ENCODE measurements around the gene QARS1.

Gene QARS1

DNA sequence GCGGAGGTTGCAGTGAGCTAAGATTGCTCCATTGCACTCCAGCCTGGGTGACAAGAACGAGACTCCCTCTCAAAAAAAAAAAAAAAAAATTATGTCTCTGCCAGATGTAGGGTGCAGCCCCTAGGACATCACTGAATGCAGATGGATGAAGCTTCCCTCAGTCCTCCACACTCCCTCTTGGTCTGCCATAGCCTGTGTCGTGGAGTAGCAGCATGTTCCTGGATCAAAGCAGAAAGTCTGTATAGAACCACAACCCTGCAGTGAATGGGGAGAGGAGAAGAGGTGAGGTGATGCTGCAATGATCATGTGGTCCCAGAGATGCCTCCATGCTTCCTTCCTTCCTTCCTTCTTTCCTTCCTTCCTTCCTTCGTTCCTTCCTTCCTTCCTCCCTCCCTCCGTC lies 43.6 kb upstream of the QARS1 start:
- Histone ChIP-seq H3F3A (ENCODE audit: control insufficient read depth, insufficient read depth) (no peaks in the 10 kb centered on the region), H4K20me1 (ENCODE audit: control insufficient read depth, insufficient read depth, low read depth, low read length) (no peaks in the 10 kb centered on the region), H3K27ac (ENCODE audit: low read depth, low read length) (no peak overlapping the region), H3K9me2 (replicated peaks; ENCODE audit: control insufficient read depth, low read length) (no peaks in the 10 kb centered on the region), H3K9me3 (ENCODE audit: control insufficient read depth, insufficient read depth, low read length) (no peaks in the 10 kb centered on the region; the same call in 1 of the 2 replicates), H3K36me3 (ENCODE audit: control insufficient read depth, low read length) (no peaks in the 10 kb centered on the region), H3K4me2 (ENCODE audit: low read length) (no peak overlapping the region), H3K4me1 (ENCODE audit: control insufficient read depth, low read length) (no peaks in the 10 kb centered on the region), H3K4me3 (ENCODE audit: low read length) (no peak overlapping the region), H3K79me2 (ENCODE audit: control insufficient read depth, low read length) (no peaks in the 10 kb centered on the region), H3K27me3 (ENCODE audit: control insufficient read depth, low read length) (no peaks in the 10 kb centered on the region)
- TF ChIP-seq, protein P1, sequence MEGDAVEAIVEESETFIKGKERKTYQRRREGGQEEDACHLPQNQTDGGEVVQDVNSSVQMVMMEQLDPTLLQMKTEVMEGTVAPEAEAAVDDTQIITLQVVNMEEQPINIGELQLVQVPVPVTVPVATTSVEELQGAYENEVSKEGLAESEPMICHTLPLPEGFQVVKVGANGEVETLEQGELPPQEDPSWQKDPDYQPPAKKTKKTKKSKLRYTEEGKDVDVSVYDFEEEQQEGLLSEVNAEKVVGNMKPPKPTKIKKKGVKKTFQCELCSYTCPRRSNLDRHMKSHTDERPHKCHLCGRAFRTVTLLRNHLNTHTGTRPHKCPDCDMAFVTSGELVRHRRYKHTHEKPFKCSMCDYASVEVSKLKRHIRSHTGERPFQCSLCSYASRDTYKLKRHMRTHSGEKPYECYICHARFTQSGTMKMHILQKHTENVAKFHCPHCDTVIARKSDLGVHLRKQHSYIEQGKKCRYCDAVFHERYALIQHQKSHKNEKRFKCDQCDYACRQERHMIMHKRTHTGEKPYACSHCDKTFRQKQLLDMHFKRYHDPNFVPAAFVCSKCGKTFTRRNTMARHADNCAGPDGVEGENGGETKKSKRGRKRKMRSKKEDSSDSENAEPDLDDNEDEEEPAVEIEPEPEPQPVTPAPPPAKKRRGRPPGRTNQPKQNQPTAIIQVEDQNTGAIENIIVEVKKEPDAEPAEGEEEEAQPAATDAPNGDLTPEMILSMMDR (IDR thresholded peaks at IDR 0.05; ENCODE audit: low read depth, low read length, poor library complexity, severe bottlenecking) = no peak
- TF ChIP-seq EZH2phosphoT487 (IDR thresholded peaks at IDR 0.05; ENCODE audit: borderline replicate concordance, low read length) = no peak

DNA sequence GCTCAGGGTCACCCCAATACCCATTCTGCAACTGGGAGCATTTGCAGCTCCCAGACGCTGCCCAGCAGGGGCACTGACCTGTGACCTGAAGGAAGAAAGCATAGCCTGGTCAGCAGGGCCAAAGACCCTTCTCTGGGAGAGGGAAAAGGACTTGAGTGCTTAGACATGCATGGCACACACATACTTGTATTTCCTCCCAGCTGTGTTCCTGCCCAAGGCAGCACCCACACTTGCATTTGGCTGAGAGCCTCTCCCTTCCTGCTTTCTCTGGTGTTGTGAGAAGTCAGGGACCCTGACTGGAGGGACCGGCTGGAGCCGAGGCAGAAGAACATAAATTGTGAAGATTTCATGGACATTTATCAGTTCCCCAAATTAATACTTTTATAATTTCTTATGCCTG lies 35.5 kb upstream of the QARS1 start:
- Histone ChIP-seq H3F3A (ENCODE audit: control insufficient read depth, insufficient read depth) (no peaks in the 10 kb centered on the region), H4K20me1 (ENCODE audit: control insufficient read depth, insufficient read depth, low read depth, low read length) (no peaks in the 10 kb centered on the region), H3K4me2 (ENCODE audit: low read length) (no peak overlapping the region), H3K36me3 (ENCODE audit: control insufficient read depth, low read length) (no peaks in the 10 kb centered on the region), H3K27ac (ENCODE audit: low read depth, low read length) (no peak overlapping the region), H3K79me2 (ENCODE audit: control insufficient read depth, low read length) (no peaks in the 10 kb centered on the region), H3K4me1 (ENCODE audit: control insufficient read depth, low read length) (no peaks in the 10 kb centered on the region), H3K4me3 (ENCODE audit: low read length) (no peak overlapping the region), H3K9me3 (ENCODE audit: control insufficient read depth, insufficient read depth, low read length) (peaks cover 5% of the 10 kb centered on the region; the same call in 1 of the 2 replicates), H3K9me2 (replicated peaks; ENCODE audit: control insufficient read depth, low read length) (no peaks in the 10 kb centered on the region), H3K27me3 (ENCODE audit: control insufficient read depth, low read length) (peaks cover 3% of the 10 kb centered on the region; the same call in 1 of the 2 replicates)
- TF ChIP-seq, protein P1 (IDR thresholded peaks at IDR 0.05; ENCODE audit: low read depth, low read length, poor library complexity, severe bottlenecking) = no peak
- no peak for TF ChIP-seq EZH2phosphoT487 (IDR thresholded peaks at IDR 0.05; ENCODE audit: borderline replicate concordance, low read length)

DNA sequence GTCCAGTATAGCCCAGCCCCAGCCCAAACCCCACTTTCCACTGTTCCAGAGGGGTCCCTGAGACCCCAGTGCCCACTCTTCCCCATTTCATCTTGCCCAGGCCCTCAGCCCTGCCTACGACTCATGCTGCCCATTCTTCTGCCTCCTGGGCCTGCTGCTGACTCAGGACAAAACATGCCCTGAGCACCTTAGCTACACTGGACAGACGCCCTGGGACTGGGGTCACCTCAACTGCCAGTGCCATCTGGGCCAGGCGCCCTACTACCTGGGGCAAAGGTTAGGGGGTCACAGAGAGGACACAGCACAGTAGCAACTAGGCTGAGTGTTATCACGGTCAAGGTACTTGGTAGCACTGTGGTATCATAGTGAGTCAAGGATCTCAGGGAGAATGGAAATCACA lies 30.9 kb upstream of the QARS1 start:
- Histone ChIP-seq H3K9me3 (ENCODE audit: control insufficient read depth, insufficient read depth, low read length) (no peaks in the 10 kb centered on the region), H3K4me2 (ENCODE audit: low read length) (no peak overlapping the region), H3K9me2 (replicated peaks; ENCODE audit: control insufficient read depth, low read length) (no peaks in the 10 kb centered on the region), H3K4me3 (ENCODE audit: low read length) (no peak overlapping the region), H3K27me3 (ENCODE audit: control insufficient read depth, low read length) (peaks cover 3% of the 10 kb centered on the region; the same call in 1 of the 2 replicates), H3K79me2 (ENCODE audit: control insufficient read depth, low read length) (no peaks in the 10 kb centered on the region), H3K4me1 (ENCODE audit: control insufficient read depth, low read length) (peaks cover 4% of the 10 kb centered on the region; the same call in 1 of the 2 replicates), H3K27ac (ENCODE audit: low read depth, low read length) (no peak overlapping the region), H3F3A (ENCODE audit: control insufficient read depth, insufficient read depth) (no peaks in the 10 kb centered on the region), H3K36me3 (ENCODE audit: control insufficient read depth, low read length) (no peaks in the 10 kb centered on the region), H4K20me1 (ENCODE audit: control insufficient read depth, insufficient read depth, low read depth, low read length) (no peaks in the 10 kb centered on the region)
- TF ChIP-seq, protein P1 (IDR thresholded peaks at IDR 0.05; ENCODE audit: low read depth, low read length, poor library complexity, severe bottlenecking) = no peak
- TF ChIP-seq EZH2phosphoT487 (IDR thresholded peaks at IDR 0.05; ENCODE audit: borderline replicate concordance, low read length) = no peak

All from DOHH2 (cell line).